ENCODE results near the gene TMEM108.

The TMEM108 gene

GRCh38 chr3:133366921-133367320 lies 328.7 kb downstream of the TMEM108 start:
- no peak for DNase-seq

- DNase-seq: no peak
These were observed 329.2 kb downstream of the TMEM108 start for GRCh38 chr3:133367403-133367802.

GRCh38 chr3:133367956-133368355 lies 329.8 kb downstream of the TMEM108 start:
- no peak for DNase-seq

- no peak for DNase-seq
These were observed 330.3 kb downstream of the TMEM108 start for GRCh38 chr3:133368371-133369067.

- DNase-seq: no peak
These were observed 330.9 kb downstream of the TMEM108 start for GRCh38 chr3:133369068-133369440.

- no peak for DNase-seq
These were observed 333.0 kb downstream of the TMEM108 start for GRCh38 chr3:133371181-133371580.

- DNase-seq: no peak
These were observed 333.5 kb downstream of the TMEM108 start for GRCh38 chr3:133371676-133372075.

- DNase-seq: no peak
These were observed 336.7 kb downstream of the TMEM108 start for GRCh38 chr3:133374708-133375402.

GRCh38 chr3:133375403-133375745 lies 337.2 kb downstream of the TMEM108 start:
- no peak for DNase-seq

GRCh38 chr3:133376810-133377209 lies 338.6 kb downstream of the TMEM108 start:
- no peak for DNase-seq

- DNase-seq: no peak
These were observed 339.2 kb downstream of the TMEM108 start for GRCh38 chr3:133377396-133377795.

- no peak for DNase-seq
These were observed 341.7 kb downstream of the TMEM108 start for GRCh38 chr3:133379926-133380325.

- no peak for DNase-seq
These were observed 342.5 kb downstream of the TMEM108 start for GRCh38 chr3:133380481-133381225.

- no peak for DNase-seq
These were observed 343.3 kb downstream of the TMEM108 start for GRCh38 chr3:133381346-133382109.

GRCh38 chr3:133383175-133383574 lies 345.0 kb downstream of the TMEM108 start:
- no peak for DNase-seq

GRCh38 chr3:133383741-133384140 lies 345.6 kb downstream of the TMEM108 start:
- no peak for DNase-seq

GRCh38 chr3:133384331-133385027 lies 346.3 kb downstream of the TMEM108 start:
- no peak for DNase-seq

GRCh38 chr3:133386876-133387275 lies 348.7 kb downstream of the TMEM108 start:
- no peak for DNase-seq

- DNase-seq: no peak
These were observed 349.1 kb downstream of the TMEM108 start for GRCh38 chr3:133387341-133387740.

- DNase-seq: no peak
These were observed 350.7 kb downstream of the TMEM108 start for GRCh38 chr3:133388696-133389395.

GRCh38 chr3:133390715-133391114 lies 352.5 kb downstream of the TMEM108 start:
- no peak for DNase-seq

- DNase-seq: no peak
These were observed 355.0 kb downstream of the TMEM108 start for GRCh38 chr3:133393204-133393603.

Measured in activated naive CD4-positive, alpha-beta T cell treated with anti-CD3 and anti-CD28 coated beads, Interleukin-2, amount 50 U/mL, for 16 hours (primary cell).